ENCODE results near the gene GALNT16.

Gene GALNT16

GRCh38 chr14:69259527-69260189, at the start of gene GALNT16:
GALNT16 (plus strand) TSS chr14:69260158; CDS start chr14:69260291, 133 bp downstream.
- peak; percentile 47; the same call in 1 of the 2 replicates for TF ChIP-seq NFIC (IDR thresholded peaks at IDR 0.05)
- TF ChIP-seq EGR1 (IDR thresholded peaks at IDR 0.05), result no peak
- peak; percentile 52; the same call in 1 of the 2 replicates for TF ChIP-seq ZBTB7A (IDR thresholded peaks at IDR 0.05; ENCODE audit: low read depth)
- TF ChIP-seq, protein P1, sequence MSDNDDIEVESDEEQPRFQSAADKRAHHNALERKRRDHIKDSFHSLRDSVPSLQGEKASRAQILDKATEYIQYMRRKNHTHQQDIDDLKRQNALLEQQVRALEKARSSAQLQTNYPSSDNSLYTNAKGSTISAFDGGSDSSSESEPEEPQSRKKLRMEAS (IDR thresholded peaks at IDR 0.05), result peak; percentile 55

- no peak for TF ChIP-seq TEAD4 (IDR thresholded peaks at IDR 0.05)
- TF ChIP-seq, protein P1 (IDR thresholded peaks at IDR 0.05), result no peak
- no peak for TF ChIP-seq TCF12 (IDR thresholded peaks at IDR 0.05; ENCODE audit: low read depth)
- TF ChIP-seq YY1 (IDR thresholded peaks at IDR 0.05; ENCODE audit: low read depth), result no peak
- TF ChIP-seq CEBPB (IDR thresholded peaks at IDR 0.05), result no peak
- TF ChIP-seq CREB1 (IDR thresholded peaks at IDR 0.05; ENCODE audit: low read depth), result no peak
- TF ChIP-seq EGR1 (IDR thresholded peaks at IDR 0.05), result no peak
Measured at GRCh38 chr14:69214393-69214792, 45.6 kb upstream of the GALNT16 start.

DNA sequence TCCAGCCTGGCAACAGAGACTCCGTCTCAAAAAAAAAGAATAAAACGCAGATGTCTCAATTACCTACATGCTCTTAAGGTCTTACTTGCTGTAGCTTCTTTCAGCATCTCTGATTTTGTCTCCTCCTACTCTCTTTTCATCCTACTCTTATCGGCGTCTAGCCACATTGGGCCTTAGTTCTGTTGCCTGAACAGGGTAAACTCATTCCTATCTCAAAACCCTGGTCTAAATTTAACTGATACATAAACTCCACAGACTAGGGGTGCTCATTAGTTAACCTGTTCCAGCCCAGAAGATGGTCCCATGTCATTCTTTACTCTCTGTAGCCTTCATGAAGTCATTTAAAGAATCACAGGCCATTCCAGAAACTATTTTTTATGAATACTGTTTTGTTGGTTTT, 35.0 kb upstream of the GALNT16 start:
- TF ChIP-seq EP300 (IDR thresholded peaks at IDR 0.05; ENCODE audit: borderline replicate concordance) (no peak), TEAD4 (IDR thresholded peaks at IDR 0.05) (no peak), CEBPB (IDR thresholded peaks at IDR 0.05) (no peak), RAD21 (IDR thresholded peaks at IDR 0.05; ENCODE audit: low read depth) (no peak), TAF1 (IDR thresholded peaks at IDR 0.05; ENCODE audit: low read depth) (no peak), YY1 (IDR thresholded peaks at IDR 0.05; ENCODE audit: low read depth) (no peak), CREB1 (IDR thresholded peaks at IDR 0.05; ENCODE audit: low read depth) (no peak), TCF12 (IDR thresholded peaks at IDR 0.05; ENCODE audit: low read depth) (no peak), NFIC (IDR thresholded peaks at IDR 0.05) (no peak), FOXM1 (IDR thresholded peaks at IDR 0.05; ENCODE audit: borderline replicate concordance, low read depth) (no peak), ZBTB7A (IDR thresholded peaks at IDR 0.05; ENCODE audit: low read depth) (no peak), REST (IDR thresholded peaks at IDR 0.05; ENCODE audit: low read depth) (no peak), EGR1 (IDR thresholded peaks at IDR 0.05) (no peak)
- TF ChIP-seq, protein P1 (IDR thresholded peaks at IDR 0.05), result no peak
- TF ChIP-seq, protein P2, sequence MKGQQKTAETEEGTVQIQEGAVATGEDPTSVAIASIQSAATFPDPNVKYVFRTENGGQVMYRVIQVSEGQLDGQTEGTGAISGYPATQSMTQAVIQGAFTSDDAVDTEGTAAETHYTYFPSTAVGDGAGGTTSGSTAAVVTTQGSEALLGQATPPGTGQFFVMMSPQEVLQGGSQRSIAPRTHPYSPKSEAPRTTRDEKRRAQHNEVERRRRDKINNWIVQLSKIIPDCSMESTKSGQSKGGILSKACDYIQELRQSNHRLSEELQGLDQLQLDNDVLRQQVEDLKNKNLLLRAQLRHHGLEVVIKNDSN (IDR thresholded peaks at IDR 0.05), result no peak

GRCh38 chr14:69226178-69226577, 33.8 kb upstream of the GALNT16 start:
- TF ChIP-seq FOXM1 (IDR thresholded peaks at IDR 0.05; ENCODE audit: borderline replicate concordance, low read depth) (no peak), YY1 (IDR thresholded peaks at IDR 0.05; ENCODE audit: low read depth) (no peak)

DNA sequence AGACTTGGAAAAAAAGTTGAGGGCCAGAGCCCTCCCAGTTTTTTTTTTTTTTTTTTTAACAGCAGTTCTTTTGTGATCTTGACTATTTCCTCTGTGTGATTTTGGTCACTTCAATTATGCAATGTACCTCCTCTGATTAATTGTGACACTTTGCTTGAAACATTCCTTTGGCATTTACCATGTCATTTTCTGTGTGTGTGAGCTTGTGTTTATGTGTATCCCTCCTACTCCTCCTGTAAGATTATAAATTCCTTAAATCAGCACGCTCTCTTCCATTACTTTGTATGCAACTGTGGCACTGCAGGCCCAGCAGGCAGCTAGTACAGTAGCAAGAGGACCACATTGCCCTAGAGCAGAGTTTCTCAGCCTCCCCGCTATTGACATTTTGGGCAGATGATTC, 33.2 kb upstream of the GALNT16 start:
- no peak for TF ChIP-seq EP300 (IDR thresholded peaks at IDR 0.05; ENCODE audit: borderline replicate concordance)
- TF ChIP-seq, protein P2 (IDR thresholded peaks at IDR 0.05), result no peak
- TF ChIP-seq TAF1 (IDR thresholded peaks at IDR 0.05; ENCODE audit: low read depth), result no peak
- TF ChIP-seq TEAD4 (IDR thresholded peaks at IDR 0.05), result no peak
- TF ChIP-seq YY1 (IDR thresholded peaks at IDR 0.05; ENCODE audit: low read depth), result no peak
- TF ChIP-seq FOXM1 (IDR thresholded peaks at IDR 0.05; ENCODE audit: borderline replicate concordance, low read depth), result no peak
- no peak for TF ChIP-seq TCF12 (IDR thresholded peaks at IDR 0.05; ENCODE audit: low read depth)
- no peak for TF ChIP-seq EGR1 (IDR thresholded peaks at IDR 0.05)
- no peak for TF ChIP-seq ZBTB7A (IDR thresholded peaks at IDR 0.05; ENCODE audit: low read depth)
- TF ChIP-seq NFIC (IDR thresholded peaks at IDR 0.05), result no peak
- TF ChIP-seq, protein P1 (IDR thresholded peaks at IDR 0.05), result no peak

- TF ChIP-seq TCF12 (IDR thresholded peaks at IDR 0.05; ENCODE audit: low read depth), result no peak
- no peak for TF ChIP-seq FOXM1 (IDR thresholded peaks at IDR 0.05; ENCODE audit: borderline replicate concordance, low read depth)
- TF ChIP-seq ZBTB7A (IDR thresholded peaks at IDR 0.05; ENCODE audit: low read depth), result no peak
- TF ChIP-seq REST (IDR thresholded peaks at IDR 0.05; ENCODE audit: low read depth), result no peak
- TF ChIP-seq NFIC (IDR thresholded peaks at IDR 0.05), result no peak
- no peak for TF ChIP-seq CEBPB (IDR thresholded peaks at IDR 0.05)
- TF ChIP-seq, protein P1 (IDR thresholded peaks at IDR 0.05), result no peak
Measured at GRCh38 chr14:69231486-69231885, 28.5 kb upstream of the GALNT16 start.

Measured in Ishikawa (cell line).